A549 (cell line): Measurements from ENCODE around the gene SNF8. TPM values are rescaled to one million over a fixed set of nuclear protein-coding genes. Genes with fewer than 3 reads are reported as not detected.

Experiments used
- ATAC-seq, 2 experiments: fragments of 200-7000 bp in 1 of 2; fragments of >200 bp in 1 of 2; cut with Nextera tagmentation in 1 of 2; cut with Tn5 transposase in 1 of 2; 3 replicates each; pipeline versions ENCODE4 v1.8.0 to v1.9.1; 2018 to 2020; ENCODE audit warnings: mild to moderate bottlenecking in 1 of 2, moderate library complexity in 1 of 2
- CTCF ChIA-PET: fragments of 300-600 bp; sonication (Branson Sonifier 250); formaldehyde crosslinking; extraction: SDS; loops from one replicate; lab custom pipeline; 2021; ENCODE audit warnings: antibody characterized with exemption, inconsistent platforms; lab: Yijun Ruan, JAX
- POLR2A ChIA-PET: fragments of 350-600 bp; formaldehyde crosslinking; extraction: SDS; loops from one replicate; lab custom pipeline; 2021; ENCODE audit warnings: antibody characterized with exemption, inconsistent platforms; lab: Yijun Ruan, JAX
- DNase-seq, 2 experiments: peaks; one replicate each; pipeline versions ENCODE4 v3.0.0 to v3.0.0-alpha.2; 2011 to 2016; ENCODE audit warnings: low read depth in 1 of 2, low spot score in 1 of 2
- FAIRE-seq: peaks from 2 replicates; lab custom pipeline; 2011; peaks lifted over from hg19 to GRCh38; lab: Jason Lieb, UNC
- H3K27ac ChIP-seq, 2 experiments: fragments of >200 bp; sonication (Bioruptor Twin); formaldehyde crosslinking; 3 replicates each; pipeline ENCODE4 v1.5.1; 2016 to 2017
- H3K4me1 ChIP-seq: fragments of >200 bp; sonication (Bioruptor Twin); formaldehyde crosslinking; 3 replicates; pipeline ENCODE4 v1.6.1; 2016
- H3K4me2 ChIP-seq: fragments of >200 bp; sonication (Bioruptor Twin); formaldehyde crosslinking; 3 replicates; pipeline ENCODE4 v1.6.1; 2016
- H3K4me3 ChIP-seq: fragments of >200 bp; sonication (Bioruptor Twin); formaldehyde crosslinking; 3 replicates; pipeline ENCODE4 v1.5.1; 2016
- H3K9me3 ChIP-seq: fragments of >200 bp; sonication (Bioruptor Twin); formaldehyde crosslinking; 3 replicates; pipeline ENCODE4 v1.6.1; 2016
- CHD2 ChIP-seq: fragments of 150-350 bp; IDR thresholded peaks from 2 replicates; pipeline ENCODE4 v1.6.1; 2014; ENCODE audit warnings: low read length; ENCODE audit not compliant: partially characterized antibody
- CTCF ChIP-seq: fragments of >200 bp; sonication (Bioruptor Twin); formaldehyde crosslinking; IDR thresholded peaks from 3 replicates; pipeline ENCODE4 v1.5.1; 2016
- ESRRA ChIP-seq: fragments of 150-350 bp; IDR thresholded peaks from 2 replicates; pipeline ENCODE4 v1.6.1; 2014; ENCODE audit warnings: mild to moderate bottlenecking, low read length, borderline replicate concordance
- FOSB ChIP-seq: fragments of 250-450 bp; sonication (Bioruptor Pico); IDR thresholded peaks from 2 replicates; pipeline ENCODE4 v1.5.0; 2020; ENCODE audit warnings: mild to moderate bottlenecking, moderate library complexity
- HOXB5 ChIP-seq: fragments of 250-450 bp; sonication (Bioruptor Pico); IDR thresholded peaks from 2 replicates; pipeline ENCODE4 v1.5.0; 2020; ENCODE audit warnings: mild to moderate bottlenecking, moderate library complexity
- JUN ChIP-seq, 2 experiments: fragments of >200 bp; sonication (Bioruptor Twin); formaldehyde crosslinking; IDR thresholded peaks; 2 replicates in 1 of 2; 3 replicates in 1 of 2; pipeline ENCODE4 v1.6.1; 2016 to 2017
- NFE2L2 ChIP-seq: fragments of 150-350 bp; conservative IDR thresholded peaks from 2 replicates; pipeline ENCODE4 v1.6.1; 2014; ENCODE audit warnings: low read length
- REST ChIP-seq: fragments of 200-600 bp; sonication (generic); IDR thresholded peaks from 2 replicates; pipeline ENCODE4 v1.6.1; 2016; ENCODE audit warnings: antibody characterized with exemption, mild to moderate bottlenecking, moderate library complexity
- USF2 ChIP-seq: fragments of 450-650 bp; IDR thresholded peaks from 2 replicates; pipeline ENCODE4 v1.6.1; 2014; ENCODE audit warnings: antibody characterized with exemption
- ZC3H11A ChIP-seq: fragments of 450-650 bp; IDR thresholded peaks from 2 replicates; pipeline ENCODE4 v1.6.1; 2014; ENCODE audit warnings: antibody characterized with exemption, mild to moderate bottlenecking
- ZFP36 ChIP-seq: fragments of 450-650 bp; IDR thresholded peaks from 2 replicates; pipeline ENCODE4 v1.6.1; 2014; ENCODE audit warnings: borderline replicate concordance; ENCODE audit not compliant: partially characterized antibody
- WGBS: methylation state at CpG from one replicate; pipeline ENCODE4 v1.1.6; 2017; ENCODE audit errors: missing lambda C conversion rate; 5-methylcytosine and 5-hydroxymethylcytosine counted together
- polyA plus RNA-seq, 4 experiments: library from polyadenylated mRNA; depleted of rRNA in 3 of 4; stranded (reverse); fragments of >200 nt; fragmentation: RNase III in 1 of 4; extraction: RNeasy Plus Mini Kit Qiagen cat#74134 plus additional on column Dnase treatment in 1 of 4; gene quantifications; 2 replicates in 3 of 4; 3 replicates in 1 of 4; pipeline ENCODE4 v1.2.3, GENCODE V29; 2011 to 2017

The SNF8 gene
- polyA plus RNA-seq, 2 of the 4 experiments (the other 2 are of a cell fraction), result 209 to 320 TPM

DNA sequence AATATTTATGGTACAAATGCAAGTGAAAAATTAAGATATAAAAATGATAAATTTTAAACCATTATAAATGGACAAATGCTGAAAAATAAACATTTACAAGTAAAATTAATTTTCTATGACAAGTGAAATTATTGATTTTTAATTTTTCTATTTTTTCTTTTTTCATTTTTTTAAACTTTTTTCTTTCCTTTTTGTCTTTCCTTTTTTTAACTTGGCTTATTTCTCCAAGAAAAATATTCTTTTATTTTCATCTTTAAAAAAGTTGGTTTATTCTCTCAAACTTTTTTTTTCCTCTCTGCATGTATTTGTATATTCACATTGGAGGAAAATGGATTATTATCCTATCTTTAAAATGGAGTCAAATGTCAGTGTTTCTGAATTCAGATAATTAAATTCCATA, 48.7 kb upstream of the SNF8 start (continued):
- TF ChIP-seq REST, result no peak
- TF ChIP-seq CHD2, result no peak
- no peak for TF ChIP-seq ZC3H11A
- TF ChIP-seq, all 56 proteins: peak for 0

GRCh38 chr17:48992444-48992843, 47.8 kb upstream of the SNF8 start:
- FAIRE-seq (peak; percentile 99), ATAC-seq (no peak), DNase-seq (no peak)
- Histone ChIP-seq H3K4me3 (peak overlapping the region; percentile 25; the same call in 2 of the 3 replicates), H3K27ac (peak overlapping the region; percentile 83 to 93), H3K9me3 (no peaks in the 10 kb centered on the region), H3K4me2 (peak overlapping the region; percentile 90), H3K4me1 (peaks cover 44% of the 10 kb centered on the region)
- POLR2A ChIA-PET, result interaction anchor here (1.0 to 9.1 kb wide), 3 partner anchors 21 to 38 kb away, joined by 3 to 156 read pairs (median 145); no protein-coding TSS in a partner anchor
- WGBS, result 1% methylated on average over 2 of the region's 2 CpGs
- no peak for TF ChIP-seq NFE2L2
- TF ChIP-seq USF2, result no peak
- TF ChIP-seq FOSB, result no peak; the same call in 1 of the 2 replicates
- no peak for TF ChIP-seq HOXB5
- TF ChIP-seq CTCF, result no peak
- TF ChIP-seq CHD2, result no peak
- no peak for TF ChIP-seq JUN (IDR thresholded peaks at IDR 0.05)
- CTCF ChIA-PET, result interaction anchor here (0.7 to 30.3 kb wide), 6 partner anchors 12 to 43 kb away, joined by 3 to 639 read pairs (median 26); partner anchors contain the start of gene SNF8

DNA sequence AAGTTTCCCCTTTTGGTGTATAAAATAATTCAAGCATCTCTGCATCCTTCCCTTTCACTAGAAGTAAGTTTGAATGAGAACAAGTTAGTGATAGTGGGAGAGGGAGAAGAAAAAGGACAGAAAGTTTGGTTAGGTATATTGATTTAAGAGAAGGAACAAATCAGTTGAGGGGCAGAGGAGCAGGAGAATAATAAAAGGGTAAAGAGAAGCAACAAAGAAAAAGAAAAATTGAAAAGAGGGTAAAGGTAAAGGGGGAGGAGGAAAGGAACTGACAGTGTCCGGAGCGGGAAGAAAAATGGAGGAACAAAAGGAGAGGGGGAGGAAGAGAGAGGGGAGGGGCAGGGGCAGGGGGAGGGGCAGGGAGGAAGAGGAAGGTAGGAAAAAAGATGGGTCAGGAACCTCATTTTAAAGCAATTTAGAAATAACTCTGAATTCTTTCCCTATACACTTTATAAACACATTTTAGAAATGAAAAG, 46.3 kb upstream of the SNF8 start:
- peak overlapping the region; percentile 25; the same call in 2 of the 3 replicates for H3K4me3 ChIP-seq
- POLR2A ChIA-PET, result interaction anchor here (9.1 kb wide), 1 partner anchor 19 kb away, joined by 145 read pairs; no protein-coding TSS in a partner anchor
- WGBS, result 0% methylated on average over 2 of the region's 2 CpGs
- no peak for TF ChIP-seq ESRRA
- no peak for TF ChIP-seq CHD2
- TF ChIP-seq JUN (IDR thresholded peaks at IDR 0.05), result peak in 1 of 2 experiments; percentile 45; a peak in 1 of 5 replicates
- no peak for TF ChIP-seq ZFP36
- TF ChIP-seq REST, result no peak
- ATAC-seq, result no peak
- CTCF ChIA-PET, result interaction anchor here (1.2 to 1.7 kb wide), 3 partner anchors 13 to 36 kb away, joined by 4 to 7 read pairs (median 4); no protein-coding TSS in a partner anchor
- peak overlapping the region; percentile 90 for H3K4me2 ChIP-seq
- H3K9me3 ChIP-seq, result no peaks in the 10 kb centered on the region
- FAIRE-seq, result peak; percentile 90
- H3K27ac ChIP-seq, result peak overlapping the region; percentile 80 to 93
- DNase-seq, result peak in 1 of 2 experiments; percentile 51
- H3K4me1 ChIP-seq, result peaks cover 56% of the 10 kb centered on the region
